ENCODE results near the gene NT5C2.

GRCh38 chr10:103111918-103112877 lies 80.9 kb downstream of the NT5C2 start:
- TF ChIP-seq CTCF (IDR thresholded peaks at IDR 0.05; ENCODE audit: extremely low read depth in 1 of 2, insufficient read depth in 1 of 2, low read depth in 1 of 2, low read length in 2 of 2) (no peak), POLR2A (IDR thresholded peaks at IDR 0.05; ENCODE audit: low read depth, low read length) (no peak), JUN (IDR thresholded peaks at IDR 0.05; ENCODE audit: borderline replicate concordance, insufficient read depth, insufficient read length, low read depth) (no peak), MAX (IDR thresholded peaks at IDR 0.05; ENCODE audit: insufficient read depth, insufficient read length) (no peak), EZH2 (IDR thresholded peaks at IDR 0.05; ENCODE audit: borderline replicate concordance, low read depth, low read length, severe bottlenecking) (no peak)

Data from endothelial cell of umbilical vein (primary cell).